GM21360 (cell line): ENCODE results near the gene PRSS3.
"Not testable (repeated sequence)": the region's sequence is repeated elsewhere in the genome, so short reads cannot be mapped to it uniquely, and the experiment has no call there.

ENCODE experiments used
- ATAC-seq: cut with Tn5 transposase; IDR thresholded peaks from one replicate; pipeline ENCODE4 v1.9.1; 2021; ENCODE audit warnings: mild to moderate bottlenecking, moderate library complexity; ENCODE audit not compliant: unreplicated experiment

Gene PRSS3

GRCh38 chr9:33816327-33817252, 21.2 kb downstream of the PRSS3 start, which contains the start of gene UBE2R2:
Gene UBE2R2, plus strand, starts transcription at chr9:33817160. Its CDS starts 598 bp downstream, at chr9:33817758.
- ATAC-seq = peak; percentile 54

GRCh38 chr9:33817327-33818166, 22.2 kb downstream of the PRSS3 start:
- peak; percentile 17 for ATAC-seq

- no peak for ATAC-seq
Observed at GRCh38 chr9:33818167-33818846, 22.9 kb downstream of the PRSS3 start.

GRCh38 chr9:33818847-33819500, 23.6 kb downstream of the PRSS3 start:
- ATAC-seq = no peak

- ATAC-seq = no peak
Observed at GRCh38 chr9:33820231-33820745, 24.9 kb downstream of the PRSS3 start.

DNA sequence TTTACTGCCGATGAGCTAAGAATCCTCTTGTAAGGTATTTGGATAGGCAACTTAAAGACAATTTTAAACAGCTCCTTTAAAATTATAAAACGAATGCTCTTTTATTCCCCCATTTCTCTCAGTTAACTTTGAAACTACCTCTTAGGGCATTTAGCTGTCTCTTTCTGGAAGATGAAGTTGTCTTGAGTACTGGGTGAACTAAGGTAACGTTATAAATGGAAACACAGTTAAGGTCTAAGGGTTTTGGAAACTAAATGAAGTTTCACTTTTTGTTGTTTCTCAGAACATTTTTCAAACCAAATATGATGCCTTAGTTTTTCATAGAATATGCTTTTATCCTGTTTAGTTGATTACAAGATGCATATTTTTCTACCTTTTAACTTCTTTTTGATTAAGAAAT, 28.4 kb downstream of the PRSS3 start:
- no peak for ATAC-seq

DNA sequence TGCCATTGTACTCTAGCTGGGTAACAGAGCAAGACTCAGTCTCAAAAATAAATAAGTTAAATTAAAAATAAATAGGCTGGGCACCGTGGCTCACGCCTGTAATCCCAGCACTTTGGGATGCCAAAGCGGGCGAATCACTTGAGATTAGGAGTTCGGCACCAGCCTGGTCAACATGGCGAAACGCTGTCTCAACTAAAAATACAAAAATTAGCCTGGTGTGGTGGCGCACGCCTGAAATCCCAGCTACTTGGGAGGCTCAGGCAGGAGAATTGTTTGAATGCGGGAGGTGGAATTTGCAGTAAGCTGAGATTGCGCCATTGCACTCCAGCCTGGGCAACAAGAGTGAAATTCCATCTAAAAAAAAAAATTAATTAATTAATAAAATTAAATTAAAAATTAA, 31.9 kb downstream of the PRSS3 start:
- ATAC-seq = not testable (repeated sequence)

- ATAC-seq = not testable (repeated sequence)
Observed at GRCh38 chr9:33829641-33830230, 34.4 kb downstream of the PRSS3 start.

GRCh38 chr9:33835625-33836260, 40.4 kb downstream of the PRSS3 start:
- ATAC-seq = no peak

GRCh38 chr9:33836261-33836660, 40.9 kb downstream of the PRSS3 start:
- not testable (repeated sequence) for ATAC-seq

DNA sequence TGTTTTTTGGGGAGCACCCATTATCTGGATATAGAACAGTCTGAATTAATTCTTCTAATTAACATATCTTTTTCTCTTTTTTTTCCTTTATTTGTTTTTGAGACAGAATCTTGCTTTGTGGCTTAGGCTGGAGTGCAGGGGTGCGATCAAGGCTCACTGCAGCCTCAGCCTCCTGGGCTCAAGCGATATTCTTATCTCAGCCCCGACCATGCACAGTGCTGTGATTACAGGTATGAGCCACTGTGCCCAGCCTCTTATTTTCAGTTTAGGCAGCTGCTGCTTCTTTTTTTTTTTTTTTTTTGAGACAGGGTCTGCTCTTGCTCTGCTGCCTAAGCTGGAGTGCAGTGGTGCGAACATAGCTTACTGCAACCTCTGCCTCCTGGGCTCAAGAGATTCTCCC, 41.8 kb downstream of the PRSS3 start:
- ATAC-seq = no peak

DNA sequence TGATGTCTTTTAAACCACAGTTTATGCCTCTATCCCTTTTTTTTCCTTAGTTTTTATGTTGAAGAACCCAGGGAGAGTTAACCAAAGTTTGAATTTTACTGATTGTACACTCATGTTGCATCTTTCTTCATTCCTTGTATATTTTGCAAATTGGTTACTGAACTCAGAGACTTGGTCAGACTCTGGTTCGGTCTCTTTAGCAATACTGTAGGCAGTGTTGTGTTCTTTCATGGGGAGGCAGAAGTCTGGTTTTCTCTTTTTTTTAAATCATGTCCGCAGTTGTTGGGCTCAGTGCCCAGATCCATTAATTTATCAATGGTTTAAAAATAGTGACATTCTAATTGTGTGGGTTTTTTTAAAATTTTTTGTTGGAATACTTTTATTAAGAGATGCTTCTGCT, 45.0 kb downstream of the PRSS3 start:
- ATAC-seq = no peak

DNA sequence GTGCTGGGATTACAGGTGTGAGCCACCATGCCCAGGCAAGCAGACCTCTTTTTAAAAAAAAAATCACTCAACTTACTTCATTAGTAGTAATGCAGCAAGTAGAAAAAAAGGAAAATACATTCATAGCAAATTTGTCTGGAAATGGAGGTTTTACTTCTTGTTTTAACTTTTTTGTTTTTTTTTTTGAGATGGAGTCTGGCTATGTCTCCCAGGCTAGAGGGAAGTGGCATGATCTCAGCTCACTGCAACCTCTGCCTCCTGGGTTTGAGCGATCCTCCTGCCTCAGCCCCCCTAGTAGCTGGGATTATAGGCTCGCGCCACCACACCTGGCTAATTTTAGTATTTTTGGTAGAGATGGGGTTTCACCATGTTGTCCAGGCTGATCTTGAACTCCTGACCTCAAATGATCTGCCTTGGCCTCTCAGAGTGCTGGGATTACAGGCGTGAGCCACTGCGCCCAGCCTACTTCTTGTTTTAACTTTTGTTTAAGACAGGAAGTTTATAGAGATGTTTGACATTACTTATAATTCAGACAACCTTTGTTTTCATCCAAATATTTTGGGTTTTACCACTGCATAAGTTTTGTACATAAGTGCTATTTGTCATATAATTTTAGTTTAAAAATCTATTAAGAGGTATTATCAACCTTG, 48.1 kb downstream of the PRSS3 start:
- ATAC-seq = no peak

GRCh38 chr9:33846231-33846630, 50.9 kb downstream of the PRSS3 start:
- ATAC-seq = no peak

DNA sequence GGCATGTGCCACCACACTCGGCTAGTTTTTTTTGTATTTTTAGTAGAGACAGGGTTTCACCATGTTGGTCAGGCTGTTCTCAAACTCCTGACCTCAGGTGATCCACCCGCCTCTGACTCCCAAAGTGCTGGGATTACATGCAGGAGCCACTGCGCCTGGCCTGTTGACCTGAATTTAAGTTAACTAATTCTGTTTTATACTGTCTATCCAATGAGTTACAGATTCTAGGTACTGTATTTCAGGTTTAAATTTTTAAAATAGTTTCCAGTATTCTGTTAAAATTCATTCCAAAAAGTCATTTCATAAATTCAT, 52.5 kb downstream of the PRSS3 start:
- not testable (repeated sequence) for ATAC-seq
